Measurements from ENCODE around the gene VDR.

- TF ChIP-seq CTCF (IDR thresholded peaks at IDR 0.05): no peak
- no peak for TF ChIP-seq POLR2A (IDR thresholded peaks at IDR 0.05)
- TF ChIP-seq POLR2AphosphoS5 (IDR thresholded peaks at IDR 0.05): no peak
- TF ChIP-seq EP300 (IDR thresholded peaks at IDR 0.05): no peak
Measured at GRCh38 chr12:47882781-47883546, 21.8 kb downstream of the VDR start.

Data from suprapubic skin (tissue), 4 donors.